ENCODE results near the gene TMEM212. TPM values are rescaled to one million over a fixed set of nuclear protein-coding genes. Genes with fewer than 3 reads are reported as not detected.

TMEM212 gene
- polyA plus RNA-seq, 1 donor (not counting 4 experiments of a cell fraction or from before 2014, with no cell fraction given), result not detected

DNA sequence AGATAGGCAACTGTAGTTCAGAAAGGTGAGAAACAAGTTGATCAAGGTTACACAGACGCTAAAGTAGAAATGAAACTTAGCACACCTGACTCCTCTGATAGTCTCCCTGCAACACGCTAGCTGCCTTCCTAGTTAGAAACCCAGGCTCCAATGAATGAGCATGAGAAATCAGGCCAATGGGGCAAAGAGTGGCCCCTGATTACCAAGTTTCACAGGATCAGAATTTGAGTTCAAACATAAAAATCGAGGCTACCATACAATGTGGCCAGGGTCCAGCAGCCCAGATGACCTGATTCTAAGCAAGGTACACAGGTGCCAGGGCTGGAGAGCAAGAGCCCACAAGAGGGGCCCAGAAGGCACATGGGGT, 40.6 kb upstream of the TMEM212 start:
- Histone ChIP-seq H2AFZ (ENCODE audit: control insufficient read depth, low read length) (no peak overlapping the region), H3K4me3 (ENCODE audit: control insufficient read depth in 2 of 3, extremely low read depth in 1 of 3, insufficient read depth in 2 of 3, low read depth in 1 of 3, low read length in 3 of 3) (no peak overlapping the region), H3K4me1 (ENCODE audit: control insufficient read depth, extremely low read depth, insufficient read depth, low read length) (peaks cover 42% of the 10 kb centered on the region), H3K27me3 (ENCODE audit: control insufficient read depth, extremely low read depth, insufficient read depth, low read length) (no peaks in the 10 kb centered on the region), H3K9me3 (ENCODE audit: control insufficient read depth, low read depth, low read length) (no peaks in the 10 kb centered on the region), H3K79me2 (ENCODE audit: control insufficient read depth, insufficient read depth, low read length) (peaks cover 11% of the 10 kb centered on the region), H4K20me1 (ENCODE audit: control insufficient read depth, extremely low read depth, insufficient read depth, low read length) (no peaks in the 10 kb centered on the region), H3K4me2 (ENCODE audit: control insufficient read depth, extremely low read depth, insufficient read depth, low read depth, low read length) (peak overlapping the region; percentile 69), H3K36me3 (ENCODE audit: control insufficient read depth in 2 of 2, extremely low read depth in 1 of 2, insufficient read depth in 2 of 2, low read length in 2 of 2) (no peaks in the 10 kb centered on the region), H3K9ac (ENCODE audit: control insufficient read depth, extremely low read depth, insufficient read depth, low read length) (peak overlapping the region; percentile 62), H3K27ac (ENCODE audit: control insufficient read depth, insufficient read depth, low read length) (peak overlapping the region; percentile 82), H3K9me1 (ENCODE audit: control insufficient read depth, extremely low read depth, insufficient read depth, low read length) (no peaks in the 10 kb centered on the region)
- dilution Hi-C loops (cut with MboI; ENCODE audit: extremely low pct_ligation_motif_present, low sequenced_read_pairs), result no loop called here
- FAIRE-seq (no peak), DNase-seq (ENCODE audit: low read depth, low spot score) (no peak)
- no peak for TF ChIP-seq EZH2 (IDR thresholded peaks at IDR 0.05; ENCODE audit: low read length)
- TF ChIP-seq, protein P1, sequence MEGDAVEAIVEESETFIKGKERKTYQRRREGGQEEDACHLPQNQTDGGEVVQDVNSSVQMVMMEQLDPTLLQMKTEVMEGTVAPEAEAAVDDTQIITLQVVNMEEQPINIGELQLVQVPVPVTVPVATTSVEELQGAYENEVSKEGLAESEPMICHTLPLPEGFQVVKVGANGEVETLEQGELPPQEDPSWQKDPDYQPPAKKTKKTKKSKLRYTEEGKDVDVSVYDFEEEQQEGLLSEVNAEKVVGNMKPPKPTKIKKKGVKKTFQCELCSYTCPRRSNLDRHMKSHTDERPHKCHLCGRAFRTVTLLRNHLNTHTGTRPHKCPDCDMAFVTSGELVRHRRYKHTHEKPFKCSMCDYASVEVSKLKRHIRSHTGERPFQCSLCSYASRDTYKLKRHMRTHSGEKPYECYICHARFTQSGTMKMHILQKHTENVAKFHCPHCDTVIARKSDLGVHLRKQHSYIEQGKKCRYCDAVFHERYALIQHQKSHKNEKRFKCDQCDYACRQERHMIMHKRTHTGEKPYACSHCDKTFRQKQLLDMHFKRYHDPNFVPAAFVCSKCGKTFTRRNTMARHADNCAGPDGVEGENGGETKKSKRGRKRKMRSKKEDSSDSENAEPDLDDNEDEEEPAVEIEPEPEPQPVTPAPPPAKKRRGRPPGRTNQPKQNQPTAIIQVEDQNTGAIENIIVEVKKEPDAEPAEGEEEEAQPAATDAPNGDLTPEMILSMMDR (optimal IDR thresholded peaks at IDR 0.05 in 1 of 3, IDR thresholded peaks at IDR 0.05 in 1 of 3, conservative IDR thresholded peaks at IDR 0.05 in 1 of 3; ENCODE audit: extremely low read depth in 1 of 3, insufficient read depth in 2 of 3, low read length in 3 of 3), result no peak

DNA sequence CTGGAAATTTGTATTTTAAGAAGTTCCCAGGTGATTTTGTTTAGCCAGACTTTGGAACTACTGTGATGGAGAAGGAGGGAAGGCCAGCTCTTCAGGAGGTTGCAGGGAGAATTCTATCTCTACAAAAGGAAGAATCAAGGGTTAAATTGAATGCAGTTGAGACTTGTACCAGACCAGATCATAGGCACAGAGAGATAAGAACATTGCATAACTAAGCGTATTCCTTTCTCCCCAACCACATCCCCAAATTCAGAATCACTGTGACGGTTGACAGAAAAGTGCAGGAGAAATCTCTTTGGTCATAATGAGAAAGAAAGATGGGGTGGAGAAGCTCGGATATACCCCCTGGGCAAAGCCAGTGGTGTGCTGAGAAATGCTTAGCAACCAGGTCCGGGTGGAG, 40.1 kb upstream of the TMEM212 start:
- peak overlapping the region; percentile 62 for H3K9ac ChIP-seq (ENCODE audit: control insufficient read depth, extremely low read depth, insufficient read depth, low read length)
- peaks cover 42% of the 10 kb centered on the region for H3K4me1 ChIP-seq (ENCODE audit: control insufficient read depth, extremely low read depth, insufficient read depth, low read length)
- H3K4me2 ChIP-seq (ENCODE audit: control insufficient read depth, extremely low read depth, insufficient read depth, low read depth, low read length), result no peak overlapping the region
- no peaks in the 10 kb centered on the region for H3K27me3 ChIP-seq (ENCODE audit: control insufficient read depth, extremely low read depth, insufficient read depth, low read length)
- DNase-seq (ENCODE audit: low read depth, low spot score) (no peak), FAIRE-seq (no peak)
- no peaks in the 10 kb centered on the region for H4K20me1 ChIP-seq (ENCODE audit: control insufficient read depth, extremely low read depth, insufficient read depth, low read length)
- no peaks in the 10 kb centered on the region for H3K36me3 ChIP-seq (ENCODE audit: control insufficient read depth in 2 of 2, extremely low read depth in 1 of 2, insufficient read depth in 2 of 2, low read length in 2 of 2)
- no peaks in the 10 kb centered on the region for H3K9me3 ChIP-seq (ENCODE audit: control insufficient read depth, low read depth, low read length)
- peaks cover 15% of the 10 kb centered on the region for H3K79me2 ChIP-seq (ENCODE audit: control insufficient read depth, insufficient read depth, low read length)
- H3K27ac ChIP-seq (ENCODE audit: control insufficient read depth, insufficient read depth, low read length), result peak overlapping the region; percentile 82
- no peaks in the 10 kb centered on the region for H3K9me1 ChIP-seq (ENCODE audit: control insufficient read depth, extremely low read depth, insufficient read depth, low read length)
- no peak overlapping the region for H2AFZ ChIP-seq (ENCODE audit: control insufficient read depth, low read length)
- H3K4me3 ChIP-seq (ENCODE audit: control insufficient read depth in 2 of 3, extremely low read depth in 1 of 3, insufficient read depth in 2 of 3, low read depth in 1 of 3, low read length in 3 of 3), result no peak overlapping the region
- TF ChIP-seq EZH2 (IDR thresholded peaks at IDR 0.05; ENCODE audit: low read length), result no peak
- TF ChIP-seq, protein P1 (optimal IDR thresholded peaks at IDR 0.05 in 1 of 3, IDR thresholded peaks at IDR 0.05 in 1 of 3, conservative IDR thresholded peaks at IDR 0.05 in 1 of 3; ENCODE audit: extremely low read depth in 1 of 3, insufficient read depth in 2 of 3, low read length in 3 of 3), result no peak
- dilution Hi-C loops (cut with MboI; ENCODE audit: extremely low pct_ligation_motif_present, low sequenced_read_pairs), result no loop called here
